ENCODE data around the gene FKBP4. TPM values are rescaled to one million over a fixed set of nuclear protein-coding genes. Genes with fewer than 3 reads are reported as not detected.

Gene FKBP4
- total RNA-seq, 2 donors from 2014 or later: 92.1 to 181 TPM

DNA sequence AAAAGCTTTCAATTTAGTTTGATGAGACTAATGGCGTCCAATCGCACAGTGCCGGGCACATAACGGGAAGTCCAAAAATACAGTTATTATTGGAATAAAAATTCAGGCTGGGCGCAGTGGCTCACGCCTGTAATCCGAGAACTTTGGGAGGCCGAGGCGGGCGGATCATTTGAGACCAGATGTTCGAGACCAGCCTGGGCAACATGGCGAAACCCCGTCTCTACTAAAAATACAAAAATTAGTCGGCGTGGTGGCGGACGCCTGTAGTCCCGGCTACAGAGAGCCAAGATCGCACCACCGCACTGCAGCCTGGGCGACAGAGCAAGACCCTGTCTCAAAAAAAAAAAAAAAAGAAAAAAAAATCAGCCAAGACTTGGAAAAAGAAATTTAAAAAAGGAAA is 1.2 kb upstream of the FKBP4 start:
- ATAC-seq (no peak), DNase-seq (ENCODE audit: low spot score) (no peak)
- Mint-ChIP-seq H3K27ac (peak overlapping the region in 1 of 2 donors; percentile 10), H3K27me3 (peaks cover 0 to 2% of the 10 kb centered on the region in 2 donors), H3K36me3 (peaks cover 16% of the 10 kb centered on the region), H3K9me3 (no peaks in the 10 kb centered on the region), H3K4me1 (ENCODE audit: low read depth in 2 of 2) (peaks cover 21 to 26% of the 10 kb centered on the region in 2 donors), H3K4me3 (peak overlapping the region; percentile 62)

GRCh38 chr12:2794191-2794735 is 507 bp upstream of the FKBP4 start:
- ATAC-seq (peak; percentile 18 to 34), DNase-seq (ENCODE audit: low spot score) (no peak)
- peak overlapping the region in 1 of 2 donors; percentile 10 for H3K27ac Mint-ChIP-seq
- peaks cover 21 to 27% of the 10 kb centered on the region in 2 donors for H3K4me1 Mint-ChIP-seq (ENCODE audit: low read depth in 2 of 2)
- no peaks in the 10 kb centered on the region for H3K9me3 Mint-ChIP-seq
- peaks cover 23% of the 10 kb centered on the region for H3K36me3 Mint-ChIP-seq
- H3K27me3 Mint-ChIP-seq: no peaks in the 10 kb centered on the region
- peak overlapping the region; percentile 62 for H3K4me3 Mint-ChIP-seq

DNA sequence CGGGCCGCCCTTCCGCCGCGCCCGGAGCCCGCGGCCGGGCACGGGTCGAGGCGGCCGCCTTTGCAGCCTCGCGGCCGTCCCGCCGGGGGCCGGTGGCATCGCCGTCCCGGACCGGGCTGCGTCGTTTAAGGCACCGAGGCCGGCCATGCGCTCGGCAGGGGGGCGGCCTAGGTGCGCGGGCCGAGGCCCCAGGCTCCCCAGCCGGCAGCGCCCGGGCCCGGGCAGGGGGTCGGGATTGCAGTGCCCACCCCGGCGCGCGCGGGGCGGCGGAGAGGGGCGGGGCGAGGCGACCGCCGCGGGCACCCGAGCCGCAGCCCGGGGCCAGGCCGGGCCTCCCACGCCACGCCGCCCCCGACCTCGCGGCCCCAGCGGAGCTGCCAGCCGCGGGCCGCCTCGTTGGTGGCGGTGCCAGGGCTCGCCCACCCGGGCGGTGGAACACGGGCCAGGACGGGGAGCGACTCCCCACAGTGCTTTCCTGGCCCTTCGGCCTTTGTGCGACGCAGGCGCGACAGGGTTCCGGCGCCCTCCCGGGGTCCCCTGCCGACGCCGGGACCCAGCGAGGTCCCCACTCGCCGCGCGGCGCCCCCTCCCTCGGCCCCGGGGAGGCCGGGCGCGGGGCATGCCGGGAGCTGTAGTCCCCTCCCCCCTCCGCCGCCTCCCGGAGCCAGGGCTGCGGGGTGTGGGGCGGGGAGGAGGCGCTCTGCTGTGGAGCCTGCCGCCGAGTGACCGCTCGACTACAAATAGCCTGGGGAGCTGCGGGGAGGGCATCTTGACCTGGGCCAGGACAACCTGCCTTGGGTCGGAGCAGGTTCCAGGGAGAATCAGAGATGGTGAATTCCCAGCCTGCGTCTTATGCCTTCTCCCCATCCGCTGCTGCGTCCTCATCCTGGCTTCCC is 769 bp downstream of the FKBP4 start:
- Mint-ChIP-seq H3K36me3 (peaks cover 33% of the 10 kb centered on the region), H3K27ac (peak overlapping the region; percentile 85)

DNA sequence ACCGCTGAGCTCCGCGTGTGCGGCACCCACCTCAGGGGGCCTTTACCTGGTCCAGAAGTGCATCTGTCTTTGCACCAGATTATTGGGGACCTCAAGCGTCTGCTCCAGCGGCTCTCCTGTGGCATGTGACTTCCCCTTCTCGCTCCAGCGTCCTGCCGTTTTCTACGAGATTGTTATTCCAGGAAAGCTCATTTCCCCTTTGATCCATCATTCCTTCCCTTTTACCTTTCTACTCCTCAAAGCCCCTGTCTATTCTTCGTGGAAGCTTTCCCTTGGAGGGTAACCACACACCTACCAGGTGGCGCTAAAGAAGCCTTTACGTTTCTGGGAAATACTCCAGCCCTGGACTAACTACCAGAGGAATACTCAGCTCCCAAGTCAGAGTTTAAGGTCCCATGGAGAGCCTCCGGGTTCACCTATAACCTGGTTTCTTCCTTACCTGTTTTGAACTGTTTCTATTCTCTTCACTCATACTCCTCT is 1.5 kb downstream of the FKBP4 start:
- no peak for ATAC-seq
- H3K27ac Mint-ChIP-seq: peak overlapping the region; percentile 85
- no peaks in the 10 kb centered on the region for H3K9me3 Mint-ChIP-seq
- no peak for DNase-seq (ENCODE audit: low spot score)
- H3K36me3 Mint-ChIP-seq: peaks cover 39% of the 10 kb centered on the region
- peak overlapping the region; percentile 99 for H3K4me3 Mint-ChIP-seq
- peaks cover 21 to 27% of the 10 kb centered on the region in 2 donors for H3K4me1 Mint-ChIP-seq (ENCODE audit: low read depth in 2 of 2)
- no peaks in the 10 kb centered on the region for H3K27me3 Mint-ChIP-seq

More for the DNA sequence above, 769 bp downstream of the FKBP4 start:
- ATAC-seq (peak; percentile 83 to 84), DNase-seq (ENCODE audit: low spot score) (peak; percentile 83)
- Mint-ChIP-seq H3K4me1 (ENCODE audit: low read depth in 2 of 2) (peaks cover 21 to 27% of the 10 kb centered on the region in 2 donors), H3K27me3 (no peaks in the 10 kb centered on the region), H3K4me3 (peak overlapping the region; percentile 99), H3K9me3 (no peaks in the 10 kb centered on the region)

- peaks cover 46% of the 10 kb centered on the region for H3K36me3 Mint-ChIP-seq
- peak overlapping the region; percentile 99 for H3K4me3 Mint-ChIP-seq
- H3K27me3 Mint-ChIP-seq: no peaks in the 10 kb centered on the region
- ATAC-seq (no peak), DNase-seq (ENCODE audit: low spot score) (no peak)
- H3K4me1 Mint-ChIP-seq (ENCODE audit: low read depth in 2 of 2): peaks cover 21 to 24% of the 10 kb centered on the region in 2 donors
- H3K9me3 Mint-ChIP-seq: no peaks in the 10 kb centered on the region
- peak overlapping the region in 1 of 2 donors; percentile 70 for H3K27ac Mint-ChIP-seq
Measured at GRCh38 chr12:2797721-2798418, 3.1 kb downstream of the FKBP4 start.

DNA sequence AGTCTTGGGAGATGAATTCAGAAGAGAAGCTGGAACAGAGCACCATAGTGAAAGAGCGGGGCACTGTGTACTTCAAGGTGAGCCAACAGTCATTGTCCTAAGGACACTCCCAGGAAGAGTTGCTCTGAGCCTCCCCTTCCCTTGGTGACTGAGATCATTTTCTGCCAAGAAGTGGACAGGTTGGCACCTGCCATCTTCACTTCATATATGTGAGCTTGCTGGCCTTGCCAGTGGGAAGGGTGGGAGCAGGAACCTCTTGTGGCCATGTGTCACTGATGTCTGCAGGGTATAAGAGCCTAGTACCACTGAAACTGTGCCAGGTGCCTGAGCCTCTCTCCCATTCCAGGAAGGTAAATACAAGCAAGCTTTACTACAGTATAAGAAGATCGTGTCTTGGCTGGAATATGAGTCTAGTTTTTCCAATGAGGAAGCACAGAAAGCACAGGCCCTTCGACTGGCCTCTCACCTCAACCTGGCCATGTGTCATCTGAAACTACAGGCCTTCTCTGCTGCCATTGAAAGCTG is 5.3 kb downstream of the FKBP4 start:
- Mint-ChIP-seq H3K27me3 (no peaks in the 10 kb centered on the region), H3K4me3 (no peak overlapping the region), H3K27ac (no peak overlapping the region), H3K36me3 (peaks cover 46% of the 10 kb centered on the region), H3K9me3 (no peaks in the 10 kb centered on the region), H3K4me1 (ENCODE audit: low read depth in 2 of 2) (peaks cover 21 to 24% of the 10 kb centered on the region in 2 donors)
- ATAC-seq (no peak), DNase-seq (ENCODE audit: low spot score) (no peak)

DNA sequence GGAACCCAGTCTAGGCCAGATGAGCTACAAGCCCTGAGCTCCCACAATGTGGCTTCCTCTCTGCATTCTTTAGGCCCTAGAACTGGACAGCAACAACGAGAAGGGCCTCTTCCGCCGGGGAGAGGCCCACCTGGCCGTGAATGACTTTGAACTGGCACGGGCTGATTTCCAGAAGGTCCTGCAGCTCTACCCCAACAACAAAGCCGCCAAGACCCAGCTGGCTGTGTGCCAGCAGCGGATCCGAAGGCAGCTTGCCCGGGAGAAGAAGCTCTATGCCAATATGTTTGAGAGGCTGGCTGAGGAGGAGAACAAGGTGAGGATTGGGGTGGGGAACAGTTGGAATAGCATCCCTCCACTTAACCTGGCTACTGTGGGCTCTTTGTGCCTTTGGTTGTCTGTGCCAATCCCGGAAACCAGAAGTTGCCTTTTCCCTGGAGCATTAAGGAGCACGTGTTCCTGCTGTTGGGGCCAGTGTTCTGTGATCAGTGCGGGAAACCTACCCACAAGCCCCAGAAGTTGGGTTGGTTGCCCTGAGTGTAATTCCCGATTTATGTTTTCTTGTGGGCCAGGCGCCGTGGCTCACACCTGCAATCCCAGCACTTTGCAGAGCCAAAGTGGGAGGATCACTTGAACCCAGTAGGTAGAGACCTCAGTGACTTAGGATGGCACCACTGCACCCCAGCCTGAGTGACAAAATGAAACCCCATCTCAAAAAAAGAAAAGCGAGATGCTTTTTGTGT is 6.4 kb downstream of the FKBP4 start:
- Mint-ChIP-seq H3K4me3 (no peak overlapping the region), H3K27me3 (no peaks in the 10 kb centered on the region), H3K9me3 (no peaks in the 10 kb centered on the region), H3K27ac (no peak overlapping the region), H3K4me1 (ENCODE audit: low read depth in 2 of 2) (peaks cover 19 to 21% of the 10 kb centered on the region in 2 donors), H3K36me3 (peaks cover 44% of the 10 kb centered on the region)
- ATAC-seq (no peak), DNase-seq (ENCODE audit: low spot score) (no peak)

- Mint-ChIP-seq H3K4me1 (ENCODE audit: low read depth in 2 of 2) (no peaks in the 10 kb centered on the region), H3K27ac (no peak overlapping the region), H3K4me3 (no peak overlapping the region), H3K27me3 (no peaks in the 10 kb centered on the region), H3K36me3 (peaks cover 27% of the 10 kb centered on the region), H3K9me3 (no peaks in the 10 kb centered on the region)
- ATAC-seq (no peak), DNase-seq (ENCODE audit: low spot score) (no peak)
Measured at GRCh38 chr12:2803635-2804392, 9.0 kb downstream of the FKBP4 start.

GRCh38 chr12:2804393-2805142 is 9.8 kb downstream of the FKBP4 start:
- ATAC-seq: no peak
- Mint-ChIP-seq H3K4me1 (ENCODE audit: low read depth in 2 of 2) (no peaks in the 10 kb centered on the region), H3K27ac (no peak overlapping the region), H3K36me3 (peaks cover 20% of the 10 kb centered on the region), H3K27me3 (no peaks in the 10 kb centered on the region), H3K4me3 (no peak overlapping the region), H3K9me3 (no peaks in the 10 kb centered on the region)
- no peak for DNase-seq (ENCODE audit: low spot score)

- ATAC-seq (no peak), DNase-seq (ENCODE audit: low spot score) (no peak)
- Mint-ChIP-seq H3K9me3 (no peaks in the 10 kb centered on the region), H3K4me3 (no peak overlapping the region), H3K4me1 (ENCODE audit: low read depth in 2 of 2) (no peaks in the 10 kb centered on the region), H3K36me3 (peaks cover 14% of the 10 kb centered on the region), H3K27me3 (no peaks in the 10 kb centered on the region), H3K27ac (no peak overlapping the region)
Measured at GRCh38 chr12:2805143-2805520, 10.4 kb downstream of the FKBP4 start.

DNA sequence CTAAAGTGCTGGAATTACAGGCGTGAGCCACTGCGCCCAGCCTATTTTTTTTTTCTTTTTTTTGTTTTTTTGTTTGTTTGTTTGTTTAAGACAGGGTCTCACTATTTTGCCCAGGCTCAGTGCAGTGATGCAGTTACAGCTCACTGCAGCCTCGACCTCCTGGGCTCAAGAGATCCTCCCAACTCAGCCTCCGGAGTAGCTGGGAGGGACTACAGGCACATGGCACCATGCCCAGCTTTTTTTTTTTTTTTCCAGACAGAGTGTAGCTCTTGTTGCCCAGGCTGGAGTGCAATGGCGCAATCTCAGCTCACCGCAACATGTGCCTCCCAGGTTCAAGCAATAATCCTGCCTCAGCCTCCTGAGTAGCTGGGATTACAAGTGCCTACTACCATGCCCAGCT is 11.9 kb downstream of the FKBP4 start:
- ATAC-seq (no peak), DNase-seq (ENCODE audit: low spot score) (no peak)
- Mint-ChIP-seq H3K4me1 (ENCODE audit: low read depth in 2 of 2) (no peaks in the 10 kb centered on the region), H3K27ac (no peak overlapping the region), H3K36me3 (peaks cover 4% of the 10 kb centered on the region), H3K27me3 (no peaks in the 10 kb centered on the region), H3K4me3 (no peak overlapping the region), H3K9me3 (no peaks in the 10 kb centered on the region)

DNA sequence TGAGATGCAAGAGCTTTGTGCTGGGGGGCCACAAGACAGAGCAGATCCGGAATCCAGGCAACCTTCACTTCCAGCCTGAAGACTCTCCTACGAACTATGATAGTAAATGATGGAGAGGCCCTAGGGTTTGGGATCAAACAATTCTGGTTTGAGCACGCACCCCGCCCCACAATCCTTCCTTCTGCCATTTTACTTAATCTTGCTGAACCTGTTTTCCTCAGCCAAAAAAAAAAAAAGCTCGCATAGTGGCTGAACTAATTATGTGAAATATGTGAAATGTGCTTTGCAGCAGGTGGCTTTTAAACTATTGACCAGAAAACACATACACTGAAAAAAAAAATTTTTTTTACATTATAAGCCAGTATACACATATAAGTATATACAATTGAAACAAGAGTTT is 17.0 kb downstream of the FKBP4 start:
- ATAC-seq: no peak
- Mint-ChIP-seq H3K9me3 (no peaks in the 10 kb centered on the region), H3K4me1 (ENCODE audit: low read depth in 2 of 2) (peaks cover 13 to 14% of the 10 kb centered on the region in 2 donors), H3K27ac (peak overlapping the region; percentile 93 to 99), H3K4me3 (peak overlapping the region; percentile 100), H3K27me3 (no peaks in the 10 kb centered on the region), H3K36me3 (no peaks in the 10 kb centered on the region)
- no peak for DNase-seq (ENCODE audit: low spot score)

All from natural killer cell treated with Interleukin-12 subunit alpha and Interleukin-12 subunit beta and Interleukin-15 and Interleukin-18, amount 100 ng/mL, for 72 hours (primary cell).